GM12873 (cell line): ENCODE measurements around the gene PDE6C.

Experiments
- CTCF ChIP-seq: IDR thresholded peaks from 2 replicates; pipeline ENCODE4 v1.5.1; 2012; ENCODE audit warnings: low read depth, mild to moderate bottlenecking, moderate library complexity, low read length, control low read depth; ENCODE audit not compliant: insufficient read depth; ENCODE audit errors: missing control alignments

Gene PDE6C

GRCh38 chr10:93615576-93616235 is 3.4 kb downstream of the PDE6C start:
- no peak for TF ChIP-seq CTCF

DNA sequence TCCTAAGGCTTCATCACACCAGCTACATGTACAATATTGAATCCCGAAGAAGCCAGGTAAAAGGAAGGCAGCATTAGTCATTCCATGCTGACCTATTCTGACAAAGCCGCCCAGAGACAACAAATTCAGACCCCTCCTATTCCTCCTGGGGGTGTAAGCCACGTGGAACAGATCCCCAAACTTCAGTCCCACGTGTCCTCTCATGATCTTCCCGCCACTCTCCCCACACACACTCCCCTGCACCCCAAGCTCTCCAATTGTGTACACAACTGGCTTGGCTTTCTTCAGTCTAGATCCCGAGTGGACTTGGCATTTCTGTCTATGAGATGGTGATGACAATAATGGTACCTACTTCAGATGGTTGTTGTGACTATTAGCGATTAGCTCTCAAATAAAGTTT is 8.6 kb downstream of the PDE6C start:
- no peak for TF ChIP-seq CTCF

GRCh38 chr10:93622942-93623341 is 10.6 kb downstream of the PDE6C start:
- no peak for TF ChIP-seq CTCF

DNA sequence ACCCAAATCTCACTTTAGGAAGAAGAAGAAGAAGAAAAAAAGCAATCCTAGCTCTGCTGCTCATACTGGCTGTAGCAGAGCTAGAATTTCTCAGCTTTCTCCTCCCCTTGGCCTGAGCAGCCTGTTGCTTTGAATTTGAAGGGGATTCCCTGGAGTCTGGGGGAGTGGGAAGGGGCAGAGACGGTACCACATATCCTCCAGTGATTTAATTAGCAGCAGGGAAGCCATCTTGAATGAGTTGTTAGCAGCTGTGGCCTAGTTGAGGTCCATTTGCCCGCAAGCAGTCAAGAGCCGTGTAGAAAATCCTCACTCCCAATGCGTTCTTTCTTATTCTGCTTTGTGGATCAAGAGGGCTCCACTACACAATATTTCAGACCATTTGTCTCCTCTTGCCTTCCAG is 16.5 kb downstream of the PDE6C start:
- TF ChIP-seq CTCF, result no peak

GRCh38 chr10:93629647-93630305 is 17.4 kb downstream of the PDE6C start:
- no peak for TF ChIP-seq CTCF

GRCh38 chr10:93630625-93631557 is 18.6 kb downstream of the PDE6C start:
- no peak for TF ChIP-seq CTCF

DNA sequence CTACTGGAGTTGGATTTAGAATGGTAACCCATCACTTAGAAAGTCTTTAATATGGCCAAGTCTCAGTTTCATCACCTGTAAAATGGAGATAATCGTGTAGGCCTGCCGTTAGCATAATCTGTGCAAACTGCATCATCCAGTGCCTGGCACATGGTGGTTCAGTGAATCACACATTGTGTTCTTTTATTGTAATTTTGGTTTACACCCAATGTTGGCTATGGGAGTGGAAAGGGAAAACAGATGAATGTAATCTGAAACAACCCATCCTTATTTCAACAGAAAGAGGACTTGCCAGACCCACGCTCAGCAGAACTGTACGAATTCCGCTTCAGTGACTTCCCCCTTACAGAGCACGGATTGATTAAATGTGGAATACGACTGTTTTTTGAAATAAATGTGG is 27.5 kb downstream of the PDE6C start:
- no peak for TF ChIP-seq CTCF
